ENCODE results near the gene SLC39A2. TPM values are rescaled to one million over a fixed set of nuclear protein-coding genes. Genes with fewer than 3 reads are reported as not detected.

The SLC39A2 gene
- total and polyA plus RNA-seq, 9 of the 15 experiments (the other 6 are each of a cell fraction or from before 2014, with no cell fraction given): 0.06 to 0.09 TPM; not detected in 7

DNA sequence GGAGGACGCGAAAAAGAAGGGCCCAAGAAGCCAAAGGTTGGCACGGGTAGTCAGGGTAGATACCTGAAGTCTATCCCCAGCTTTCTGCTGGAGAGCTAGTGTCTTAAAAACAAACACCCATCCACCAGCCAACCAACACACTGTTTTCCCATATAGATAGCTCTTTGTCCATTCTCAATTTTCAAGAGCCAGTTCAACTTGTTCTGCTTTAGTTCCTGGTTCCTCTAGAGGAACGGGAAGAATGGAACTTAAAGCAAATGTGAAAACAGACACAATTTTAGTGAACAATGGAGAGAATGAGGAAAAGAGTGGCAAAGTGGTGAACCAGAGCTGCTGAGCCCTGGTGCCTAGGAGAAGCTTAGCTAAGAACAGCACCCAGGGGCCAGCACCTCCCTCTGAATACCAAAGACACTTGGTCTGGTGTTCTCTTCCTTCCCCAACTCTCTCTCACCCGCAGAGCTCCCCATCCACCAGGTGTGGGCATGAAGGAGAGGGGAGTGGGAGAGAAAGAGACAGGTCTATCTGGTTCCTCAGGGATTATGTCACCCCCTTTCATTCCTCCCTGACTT, 22.0 kb downstream of the SLC39A2 start:
- Histone ChIP-seq H3K27me3 (ENCODE audit: control insufficient read depth in 2 of 2, insufficient read depth in 2 of 2, low read length in 2 of 2) (no peaks in the 10 kb centered on the region), H3K79me2 (ENCODE audit: control insufficient read depth, insufficient read depth, low read length) (peaks cover 21% of the 10 kb centered on the region), H3K36me3 (ENCODE audit: control insufficient read depth, insufficient read depth, low read length) (peaks cover 37% of the 10 kb centered on the region; the same call in 1 of the 3 replicates), H3K4me3 (no peak overlapping the region), H3K4me2 (ENCODE audit: insufficient read depth, low read length) (no peak overlapping the region), H3K9me1 (ENCODE audit: control insufficient read depth, insufficient read depth, low read length) (no peaks in the 10 kb centered on the region), H3K9me3 (replicated peaks; ENCODE audit: control insufficient read depth, insufficient read depth, low read depth, low read length) (no peaks in the 10 kb centered on the region), H3K27ac (ENCODE audit: extremely low read depth, low read depth, low read length) (no peak overlapping the region), H3K9ac (ENCODE audit: insufficient read depth in 1 of 2, low read depth in 2 of 2, low read length in 2 of 2) (no peak overlapping the region), H2AFZ (ENCODE audit: low read depth, low read length) (no peak overlapping the region), H4K20me1 (replicated peaks; ENCODE audit: control insufficient read depth, insufficient read depth, low read length) (no peaks in the 10 kb centered on the region), H3K4me1 (replicated peaks in 1 of 2; ENCODE audit: control insufficient read depth in 2 of 2, insufficient read depth in 2 of 2, low read length in 2 of 2) (peaks cover 20 to 25% of the 10 kb centered on the region in 2 experiments)
- ChIA-PET POLR2A (no interaction called here), CTCF (ENCODE audit: low intra/inter-chr PET ratio) (no interaction called here)
- TF ChIP-seq SMARCC2 (IDR thresholded peaks at IDR 0.05; ENCODE audit: low read depth) (no peak), CAMTA2 (CRISPR knock-in tag; conservative IDR thresholded peaks at IDR 0.05) (no peak), CREM (IDR thresholded peaks at IDR 0.05; ENCODE audit: low read depth) (no peak), GATAD2A (IDR thresholded peaks at IDR 0.05) (no peak), ZKSCAN3 (CRISPR knock-in tag; IDR thresholded peaks at IDR 0.05) (no peak), NR2F6 (CRISPR knock-in tag; IDR thresholded peaks at IDR 0.05) (no peak), PTTG1 (tag; IDR thresholded peaks at IDR 0.05; ENCODE audit: low read depth) (no peak), KHSRP (IDR thresholded peaks at IDR 0.05) (no peak)
- TF ChIP-seq, protein P1, sequence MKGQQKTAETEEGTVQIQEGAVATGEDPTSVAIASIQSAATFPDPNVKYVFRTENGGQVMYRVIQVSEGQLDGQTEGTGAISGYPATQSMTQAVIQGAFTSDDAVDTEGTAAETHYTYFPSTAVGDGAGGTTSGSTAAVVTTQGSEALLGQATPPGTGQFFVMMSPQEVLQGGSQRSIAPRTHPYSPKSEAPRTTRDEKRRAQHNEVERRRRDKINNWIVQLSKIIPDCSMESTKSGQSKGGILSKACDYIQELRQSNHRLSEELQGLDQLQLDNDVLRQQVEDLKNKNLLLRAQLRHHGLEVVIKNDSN (CRISPR knock-in tag; IDR thresholded peaks at IDR 0.05): no peak
- TF ChIP-seq, protein P2, sequence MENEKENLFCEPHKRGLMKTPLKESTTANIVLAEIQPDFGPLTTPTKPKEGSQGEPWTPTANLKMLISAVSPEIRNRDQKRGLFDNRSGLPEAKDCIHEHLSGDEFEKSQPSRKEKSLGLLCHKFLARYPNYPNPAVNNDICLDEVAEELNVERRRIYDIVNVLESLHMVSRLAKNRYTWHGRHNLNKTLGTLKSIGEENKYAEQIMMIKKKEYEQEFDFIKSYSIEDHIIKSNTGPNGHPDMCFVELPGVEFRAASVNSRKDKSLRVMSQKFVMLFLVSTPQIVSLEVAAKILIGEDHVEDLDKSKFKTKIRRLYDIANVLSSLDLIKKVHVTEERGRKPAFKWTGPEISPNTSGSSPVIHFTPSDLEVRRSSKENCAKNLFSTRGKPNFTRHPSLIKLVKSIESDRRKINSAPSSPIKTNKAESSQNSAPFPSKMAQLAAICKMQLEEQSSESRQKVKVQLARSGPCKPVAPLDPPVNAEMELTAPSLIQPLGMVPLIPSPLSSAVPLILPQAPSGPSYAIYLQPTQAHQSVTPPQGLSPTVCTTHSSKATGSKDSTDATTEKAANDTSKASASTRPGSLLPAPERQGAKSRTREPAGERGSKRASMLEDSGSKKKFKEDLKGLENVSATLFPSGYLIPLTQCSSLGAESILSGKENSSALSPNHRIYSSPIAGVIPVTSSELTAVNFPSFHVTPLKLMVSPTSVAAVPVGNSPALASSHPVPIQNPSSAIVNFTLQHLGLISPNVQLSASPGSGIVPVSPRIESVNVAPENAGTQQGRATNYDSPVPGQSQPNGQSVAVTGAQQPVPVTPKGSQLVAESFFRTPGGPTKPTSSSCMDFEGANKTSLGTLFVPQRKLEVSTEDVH (IDR thresholded peaks at IDR 0.05; ENCODE audit: low read depth, partially characterized antibody): no peak
- TF ChIP-seq, protein P3, sequence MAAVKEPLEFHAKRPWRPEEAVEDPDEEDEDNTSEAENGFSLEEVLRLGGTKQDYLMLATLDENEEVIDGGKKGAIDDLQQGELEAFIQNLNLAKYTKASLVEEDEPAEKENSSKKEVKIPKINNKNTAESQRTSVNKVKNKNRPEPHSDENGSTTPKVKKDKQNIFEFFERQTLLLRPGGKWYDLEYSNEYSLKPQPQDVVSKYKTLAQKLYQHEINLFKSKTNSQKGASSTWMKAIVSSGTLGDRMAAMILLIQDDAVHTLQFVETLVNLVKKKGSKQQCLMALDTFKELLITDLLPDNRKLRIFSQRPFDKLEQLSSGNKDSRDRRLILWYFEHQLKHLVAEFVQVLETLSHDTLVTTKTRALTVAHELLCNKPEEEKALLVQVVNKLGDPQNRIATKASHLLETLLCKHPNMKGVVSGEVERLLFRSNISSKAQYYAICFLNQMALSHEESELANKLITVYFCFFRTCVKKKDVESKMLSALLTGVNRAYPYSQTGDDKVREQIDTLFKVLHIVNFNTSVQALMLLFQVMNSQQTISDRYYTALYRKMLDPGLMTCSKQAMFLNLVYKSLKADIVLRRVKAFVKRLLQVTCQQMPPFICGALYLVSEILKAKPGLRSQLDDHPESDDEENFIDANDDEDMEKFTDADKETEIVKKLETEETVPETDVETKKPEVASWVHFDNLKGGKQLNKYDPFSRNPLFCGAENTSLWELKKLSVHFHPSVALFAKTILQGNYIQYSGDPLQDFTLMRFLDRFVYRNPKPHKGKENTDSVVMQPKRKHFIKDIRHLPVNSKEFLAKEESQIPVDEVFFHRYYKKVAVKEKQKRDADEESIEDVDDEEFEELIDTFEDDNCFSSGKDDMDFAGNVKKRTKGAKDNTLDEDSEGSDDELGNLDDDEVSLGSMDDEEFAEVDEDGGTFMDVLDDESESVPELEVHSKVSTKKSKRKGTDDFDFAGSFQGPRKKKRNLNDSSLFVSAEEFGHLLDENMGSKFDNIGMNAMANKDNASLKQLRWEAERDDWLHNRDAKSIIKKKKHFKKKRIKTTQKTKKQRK (IDR thresholded peaks at IDR 0.05; ENCODE audit: borderline replicate concordance, low read depth, low read length): no peak
- FAIRE-seq (no peak), ATAC-seq (no peak), DNase-seq (ENCODE audit: extremely low read depth in 1 of 4, low spot score in 3 of 4) (no peak)
- in situ Hi-C loops (cut with MboI): no loop called here
- BruUV-seq (replicated peaks): no TSS peak
- 67% methylated on average over 4 of the region's 5 CpGs for WGBS (ENCODE audit: insufficient coverage, low coverage, missing lambda C conversion rate)
- intact Hi-C loops (cut with micrococcal nuclease): no loop called here

All from K562 (cell line).